Right renal pelvis (tissue), 4 donors: ENCODE data around the gene CXCL16. TPM values are rescaled to one million over a fixed set of nuclear protein-coding genes. Genes with fewer than 3 reads are reported as not detected.
"Not testable (repeated sequence)": the region's sequence is repeated elsewhere in the genome, so short reads cannot be mapped to it uniquely, and the experiment has no call there.

Experiments
- DNase-seq, 4 donors: peaks; one replicate each; pipeline ENCODE4 v3.0.0-alpha.2; 2013; ENCODE audit warnings: low read depth in 4 of 4, low spot score in 3 of 4, missing footprints in 1 of 4
- polyA plus RNA-seq, 4 donors: library from polyadenylated mRNA; unstranded; fragments of 120-200 nt; gene quantifications; one replicate each; pipeline ENCODE4 v1.2.1, GENCODE V29; 2013; ENCODE audit not compliant: insufficient read length in 4 of 4

CXCL16 gene
- polyA plus RNA-seq, 4 donors, result 12.5 to 15.6 (median 13.8) TPM

GRCh38 chr17:4704574-4704907 is 35.2 kb downstream of the CXCL16 start:
- not testable (repeated sequence) for DNase-seq

- no peak for DNase-seq
Measured at GRCh38 chr17:4703330-4703691, 36.4 kb downstream of the CXCL16 start.

- DNase-seq, result no peak
Measured at GRCh38 chr17:4701116-4701515, 38.6 kb downstream of the CXCL16 start.

GRCh38 chr17:4699401-4700056 is 40.2 kb downstream of the CXCL16 start:
- DNase-seq, result not testable (repeated sequence)

GRCh38 chr17:4696437-4696805 is 43.3 kb downstream of the CXCL16 start:
- no peak for DNase-seq

GRCh38 chr17:4693416-4693815 is 46.3 kb downstream of the CXCL16 start:
- DNase-seq, result no peak

- DNase-seq, result no peak
Measured at GRCh38 chr17:4691686-4692085, 48.0 kb downstream of the CXCL16 start.

- DNase-seq, result no peak
Measured at GRCh38 chr17:4690745-4691144, 49.0 kb downstream of the CXCL16 start.

GRCh38 chr17:4689872-4690271 is 49.9 kb downstream of the CXCL16 start:
- DNase-seq, result not testable (repeated sequence)

GRCh38 chr17:4683739-4684138 is 56.0 kb downstream of the CXCL16 start:
- DNase-seq, result not testable (repeated sequence)

Other genes starting within 250 kb of the CXCL16 start
- 10 to 100 TPM; 31.2 to 52.7 (median 44.5) TPM for gene SPNS2, start 241.0 kb downstream of the CXCL16 start, polyA plus RNA-seq
- 10 to 100 TPM; 34.7 to 49.4 (median 40.0) TPM for gene MYBBP1A, start 184.5 kb downstream of the CXCL16 start, polyA plus RNA-seq
- gene GGT6, start 179.4 kb downstream of the CXCL16 start, polyA plus RNA-seq, result 10 to 100 TPM in 1 of 4 donors, 1 to 10 TPM in 3; 6.1 to 11.3 (median 8.2) TPM
- gene SMTNL2, start 155.4 kb downstream of the CXCL16 start, polyA plus RNA-seq, result 10 to 100 TPM; 55.0 to 66.4 (median 60.5) TPM
- 1 to 10 TPM in 1 of 4 donors, under 1 TPM in 3; 0.17 to 1.1 (median 0.38) TPM for gene ALOX15, start 98.2 kb downstream of the CXCL16 start, polyA plus RNA-seq
- 10 to 100 TPM; 40.8 to 55.7 (median 50.3) TPM for gene PELP1, start 35.8 kb downstream of the CXCL16 start, polyA plus RNA-seq
- gene ARRB2, start 29.3 kb downstream of the CXCL16 start, polyA plus RNA-seq, result 10 to 100 TPM; 29.2 to 34.7 (median 31.2) TPM
- 10 to 100 TPM; 24.0 to 28.8 (median 27.1) TPM for gene MED11, start 8.5 kb downstream of the CXCL16 start, polyA plus RNA-seq
- under 1 TPM; 0.41 to 0.95 (median 0.45) TPM for gene ZMYND15, start 95 bp downstream of the CXCL16 start, polyA plus RNA-seq
- 1 to 10 TPM in 3 of 4 donors, under 1 TPM in 1; 0.97 to 3.5 (median 1.9) TPM for gene TM4SF5, start 32.0 kb upstream of the CXCL16 start, polyA plus RNA-seq
- 1 to 10 TPM in 1 of 4 donors, under 1 TPM in 3; 0.31 to 1.1 (median 0.42) TPM for gene VMO1, start 46.4 kb upstream of the CXCL16 start, polyA plus RNA-seq
- 10 to 100 TPM in 1 of 4 donors, 1 to 10 TPM in 3; 3.8 to 14.9 (median 5.7) TPM for gene GLTPD2, start 49.0 kb upstream of the CXCL16 start, polyA plus RNA-seq
- 100 to 1,000 TPM; 114 to 153 (median 122) TPM for gene PSMB6, start 56.2 kb upstream of the CXCL16 start, polyA plus RNA-seq
- gene PLD2, start 67.2 kb upstream of the CXCL16 start, polyA plus RNA-seq, result 10 to 100 TPM; 36.2 to 39.4 (median 38.5) TPM
- 10 to 100 TPM; 56.6 to 69.2 (median 59.0) TPM for gene MINK1, start 93.4 kb upstream of the CXCL16 start, polyA plus RNA-seq
- 1 to 10 TPM; 1.0 to 3.3 (median 1.5) TPM for gene C17orf107, start 159.6 kb upstream of the CXCL16 start, polyA plus RNA-seq
- 1 to 10 TPM; 1.1 to 2.7 (median 1.5) TPM for gene CHRNE, start 163.2 kb upstream of the CXCL16 start, polyA plus RNA-seq
- 1 to 10 TPM; 1.4 to 3.5 (median 1.8) TPM for gene GP1BA, start 192.3 kb upstream of the CXCL16 start, polyA plus RNA-seq
- 10 to 100 TPM; 78.2 to 98.0 (median 79.0) TPM for gene SLC25A11, start 200.1 kb upstream of the CXCL16 start, polyA plus RNA-seq
- 100 to 1,000 TPM; 131 to 144 (median 138) TPM for gene RNF167, start 200.3 kb upstream of the CXCL16 start, polyA plus RNA-seq
- gene PFN1, start 208.6 kb upstream of the CXCL16 start, polyA plus RNA-seq, result 100 to 1,000 TPM; 376 to 513 (median 389) TPM
- gene ENO3, start 211.2 kb upstream of the CXCL16 start, polyA plus RNA-seq, result 10 to 100 TPM; 22.1 to 28.7 (median 23.7) TPM
- 100 to 1,000 TPM in 1 of 4 donors, 10 to 100 TPM in 3; 84.8 to 102 (median 95.8) TPM for gene SPAG7, start 227.9 kb upstream of the CXCL16 start, polyA plus RNA-seq
- gene CAMTA2, start 247.7 kb upstream of the CXCL16 start, polyA plus RNA-seq, result 10 to 100 TPM; 24.4 to 27.8 (median 25.3) TPM